Activated CD8-positive, alpha-beta memory T cell treated with anti-CD3 and anti-CD28 coated beads for 24 hours (primary cell): ENCODE results near the gene TF.
"Not testable (repeated sequence)": the region's sequence is repeated elsewhere in the genome, so short reads cannot be mapped to it uniquely, and the experiment has no call there.

Source experiments
- DNase-seq: peaks from one replicate; pipeline ENCODE4 v3.0.0-alpha.2; 2020

The TF gene

DNA sequence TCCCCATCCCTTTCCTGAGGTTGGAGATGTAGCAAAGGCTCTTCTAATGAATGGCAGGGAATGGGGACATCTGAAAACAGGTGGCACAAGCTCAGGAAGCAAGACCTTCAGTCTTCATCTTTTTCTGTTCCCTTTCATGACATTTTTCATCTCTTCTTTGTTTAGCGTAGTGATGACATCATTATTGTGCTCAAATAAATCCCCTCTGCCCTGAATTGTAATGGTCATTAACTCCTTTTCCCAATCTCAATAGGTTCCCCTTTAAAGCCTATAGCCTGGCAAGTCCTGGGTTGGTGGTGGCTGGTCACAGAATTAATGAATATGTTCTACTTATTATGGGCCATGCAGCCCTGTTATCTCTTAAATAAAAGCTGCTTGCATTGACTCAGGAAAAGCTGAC, 21.4 kb downstream of the TF start:
- no peak for DNase-seq

DNA sequence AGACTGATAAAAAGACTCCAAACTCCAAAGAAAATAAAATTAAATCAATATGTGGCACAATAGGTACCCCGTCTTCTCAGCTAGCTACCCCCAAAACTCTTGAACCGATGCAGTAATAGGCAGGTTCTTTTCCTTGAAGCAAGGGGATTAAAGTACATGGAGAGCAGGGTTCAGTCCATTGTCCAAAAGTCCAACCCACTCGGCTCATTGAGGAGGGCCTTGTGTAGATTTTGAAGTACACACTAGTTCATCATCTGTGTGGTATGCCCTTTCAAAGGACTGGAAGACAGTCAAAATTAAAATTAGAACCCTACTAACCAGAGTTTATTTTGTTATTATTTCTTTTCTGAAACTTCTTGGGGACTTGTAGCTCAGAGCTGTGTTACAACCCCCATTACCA, 23.3 kb downstream of the TF start:
- no peak for DNase-seq

DNA sequence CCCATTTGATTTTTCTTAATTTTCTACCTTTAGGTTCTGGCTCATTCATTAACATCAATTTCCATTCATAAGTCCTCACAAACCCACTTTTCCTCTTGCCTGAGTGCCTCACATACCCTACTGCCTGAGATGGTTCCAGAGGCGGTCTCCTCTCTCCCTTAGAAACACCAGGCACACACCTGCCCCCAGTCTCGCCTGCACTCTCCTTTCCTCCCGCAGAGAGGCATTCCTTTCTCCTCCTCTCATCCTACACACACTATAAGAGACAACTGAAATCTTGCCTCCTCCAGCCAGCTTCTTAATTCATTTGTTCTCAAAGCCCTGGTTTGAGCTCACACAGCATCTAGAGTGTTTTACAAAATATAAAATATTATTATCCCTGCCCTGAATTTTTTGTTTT, 27.5 kb downstream of the TF start:
- no peak for DNase-seq

DNA sequence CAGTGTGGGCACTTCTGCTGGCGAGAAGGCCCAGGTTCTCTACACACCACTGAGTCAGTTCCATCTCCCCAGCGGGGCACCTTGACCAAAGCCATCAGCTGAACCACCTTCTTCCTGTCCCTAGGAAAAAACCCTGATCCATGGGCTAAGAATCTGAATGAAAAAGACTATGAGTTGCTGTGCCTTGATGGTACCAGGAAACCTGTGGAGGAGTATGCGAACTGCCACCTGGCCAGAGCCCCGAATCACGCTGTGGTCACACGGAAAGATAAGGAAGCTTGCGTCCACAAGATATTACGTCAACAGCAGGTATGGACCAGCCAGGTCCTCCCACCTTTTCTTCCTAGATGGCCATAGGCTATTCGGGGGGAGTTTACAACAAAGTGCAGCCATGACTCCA, 29.1 kb downstream of the TF start:
- no peak for DNase-seq

DNA sequence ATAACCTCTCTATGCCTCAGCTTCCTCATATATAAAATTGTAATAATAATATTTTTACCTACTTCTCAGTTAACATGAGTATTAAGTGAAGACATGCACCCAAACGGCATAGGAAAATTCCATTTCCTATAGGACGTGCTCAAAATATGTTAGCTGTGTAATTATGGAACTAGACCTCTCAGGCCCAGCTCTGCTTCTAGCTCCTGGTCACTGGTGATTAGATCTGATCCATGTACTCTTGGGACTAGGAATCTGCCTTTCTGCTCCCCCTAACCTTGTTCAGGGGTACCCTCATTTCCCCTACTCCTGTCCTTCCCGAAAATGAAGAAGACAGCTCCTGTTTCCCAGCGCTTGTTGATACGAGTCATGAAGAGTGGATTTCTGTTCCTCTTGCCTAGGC, 29.6 kb downstream of the TF start:
- no peak for DNase-seq

DNA sequence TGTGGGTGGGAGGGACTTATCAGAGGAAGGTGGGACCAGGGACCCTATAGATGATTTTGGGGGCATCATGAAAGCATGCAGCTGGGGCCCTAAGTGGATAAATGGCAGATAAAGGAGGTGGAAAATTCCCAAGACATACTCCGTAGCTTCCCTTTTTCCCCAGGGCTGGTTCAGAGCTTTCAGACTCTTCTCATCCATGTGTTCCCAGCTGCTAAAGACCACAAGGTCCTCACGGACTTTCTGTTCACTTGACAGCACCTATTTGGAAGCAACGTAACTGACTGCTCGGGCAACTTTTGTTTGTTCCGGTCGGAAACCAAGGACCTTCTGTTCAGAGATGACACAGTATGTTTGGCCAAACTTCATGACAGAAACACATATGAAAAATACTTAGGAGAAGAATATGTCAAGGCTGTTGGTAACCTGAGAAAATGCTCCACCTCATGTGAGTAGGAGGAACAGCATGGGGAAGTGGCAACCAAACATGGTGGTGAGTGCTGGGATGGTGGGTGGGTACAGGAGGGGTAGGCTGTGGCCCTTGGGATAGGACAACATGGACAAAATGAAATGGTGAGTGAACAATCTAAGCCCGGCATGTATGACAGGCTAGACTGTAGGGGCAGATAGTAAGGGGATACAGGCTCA, 30.7 kb downstream of the TF start:
- DNase-seq = no peak

DNA sequence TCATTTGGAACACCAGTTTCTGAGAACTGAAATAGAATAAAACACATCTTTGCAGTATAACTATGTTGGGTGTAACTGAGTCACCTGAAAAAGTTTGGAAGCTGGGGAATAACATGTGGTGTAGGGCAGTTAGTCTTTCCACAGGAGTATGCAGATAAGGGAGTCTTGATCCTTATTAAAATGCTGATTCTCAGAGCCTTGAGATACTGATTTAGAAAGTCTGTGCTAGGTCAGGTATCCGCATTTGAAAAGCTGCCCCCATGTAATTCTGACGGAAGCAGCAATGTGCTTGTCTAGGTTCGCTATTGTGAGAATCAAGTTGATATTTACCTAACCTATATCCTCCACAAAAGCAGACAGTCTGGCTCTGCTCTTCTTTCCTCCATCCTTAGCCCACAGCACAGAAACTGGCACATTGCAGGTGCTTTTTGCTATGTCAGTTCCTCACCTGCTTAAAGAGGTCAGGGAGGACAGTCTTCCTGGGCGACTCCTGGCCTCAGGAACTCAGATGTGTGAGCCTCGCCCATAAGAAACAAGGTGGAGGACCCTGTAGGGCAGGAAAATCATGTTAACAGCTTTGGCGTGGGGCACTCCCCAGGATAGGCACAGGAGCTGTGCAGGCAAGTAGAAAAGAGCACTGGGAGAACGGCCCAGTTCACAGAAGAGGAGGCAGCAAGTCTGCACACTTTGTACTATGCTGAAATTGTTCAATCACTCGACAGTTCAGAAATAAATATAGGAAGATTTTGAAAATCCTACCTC, 31.8 kb downstream of the TF start:
- DNase-seq = no peak

DNA sequence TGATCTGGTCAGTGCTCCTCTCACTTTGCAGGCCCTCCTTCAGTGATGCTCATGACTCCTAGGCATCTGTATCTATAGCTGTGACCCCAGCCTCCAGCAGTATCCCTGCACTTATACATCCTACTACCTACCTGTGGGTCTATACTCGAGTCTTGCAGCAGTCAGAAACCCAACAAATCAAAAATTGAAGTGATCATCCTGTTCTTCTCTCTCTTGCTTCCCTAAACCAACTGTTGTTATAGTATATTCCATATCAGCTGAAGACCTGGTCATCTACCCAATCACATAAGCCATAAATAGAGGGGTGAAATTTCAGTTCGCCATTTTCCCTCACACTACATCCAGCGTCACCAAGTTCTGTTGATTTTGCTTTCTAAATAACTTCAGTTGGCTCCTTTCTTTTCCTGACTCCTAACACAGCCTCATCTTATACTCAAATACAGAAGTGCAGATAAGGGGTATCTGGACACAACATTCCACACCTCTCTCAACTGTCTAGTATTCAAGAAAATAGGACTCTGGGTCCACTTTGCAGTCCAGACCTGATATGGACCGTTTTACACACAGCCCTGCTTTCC, 33.5 kb downstream of the TF start:
- no peak for DNase-seq

DNA sequence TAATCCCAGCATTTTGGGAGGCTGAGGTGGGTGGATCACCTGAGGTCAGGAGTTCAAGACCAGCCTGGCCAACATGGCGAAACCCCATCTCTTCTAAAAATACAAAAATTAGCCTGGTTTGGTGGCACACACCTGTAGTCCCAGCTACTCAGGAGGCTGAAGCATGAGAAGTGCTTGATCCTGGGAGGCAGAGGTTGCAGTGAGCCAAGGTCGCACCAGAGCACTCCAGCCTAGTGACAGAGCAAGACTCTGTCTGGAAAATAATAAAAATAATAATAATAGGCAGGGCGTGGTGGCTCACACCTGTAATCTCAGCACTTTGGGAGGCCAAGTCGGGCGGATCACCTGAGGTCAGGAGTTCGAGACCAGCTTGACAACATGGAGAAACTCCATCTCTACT, 34.6 kb downstream of the TF start:
- DNase-seq = not testable (repeated sequence)

DNA sequence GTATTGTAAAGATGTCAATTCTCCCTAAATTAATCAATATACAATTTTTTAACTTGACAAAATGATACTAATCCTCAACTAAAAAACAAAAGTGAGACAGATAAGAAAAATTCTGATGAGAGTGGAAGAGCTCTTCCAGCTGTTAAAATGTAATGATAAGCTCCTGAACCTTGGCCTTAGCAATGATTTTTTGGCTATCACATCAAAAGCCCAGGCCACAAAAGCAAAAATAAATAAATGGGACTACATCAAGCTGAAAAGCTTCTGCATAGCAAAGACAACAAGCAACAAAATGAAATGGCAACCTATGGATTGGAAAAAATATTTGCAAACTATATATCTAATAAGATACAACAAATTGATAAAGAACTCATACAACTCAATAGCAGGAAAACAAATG, 35.4 kb downstream of the TF start:
- DNase-seq = no peak

DNA sequence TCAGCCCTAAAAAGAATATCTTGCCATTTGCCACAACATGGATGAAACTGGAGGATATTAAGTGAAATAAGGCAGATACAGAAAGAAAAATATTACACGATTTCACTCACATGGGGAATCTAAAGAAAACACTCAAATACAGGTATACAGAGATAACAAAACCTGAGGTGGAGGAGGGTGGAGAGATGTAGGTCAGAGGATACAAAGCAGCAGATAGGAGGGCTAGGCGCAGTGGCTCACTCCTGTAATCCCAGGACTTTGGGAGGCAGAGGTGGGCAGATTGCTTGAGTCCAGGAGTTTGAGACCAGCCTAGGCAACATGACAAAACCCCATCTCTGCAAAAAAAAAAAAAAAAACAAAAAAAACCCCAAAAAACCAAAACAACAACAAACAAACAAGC, 36.3 kb downstream of the TF start:
- no peak for DNase-seq

DNA sequence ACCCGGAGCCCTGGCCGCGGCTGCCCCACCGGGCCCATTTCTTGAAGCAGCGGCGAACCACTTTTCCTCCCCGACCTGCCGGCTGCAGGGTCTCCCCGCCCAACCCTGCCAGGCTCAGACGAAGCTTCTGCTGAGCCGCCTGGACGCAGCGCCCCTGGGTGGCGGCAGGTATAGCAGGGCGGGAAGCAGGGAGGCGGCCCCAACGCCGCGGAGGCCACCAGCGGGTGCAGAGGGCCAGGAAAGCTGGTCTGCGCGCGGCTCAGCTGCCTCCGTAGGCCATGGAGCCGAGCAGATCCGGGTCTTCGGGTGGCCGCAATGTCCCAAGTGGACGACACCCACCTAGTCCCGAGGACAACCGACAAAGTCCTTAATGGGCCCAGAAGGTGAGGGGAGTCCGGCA, 37.6 kb downstream of the TF start:
- DNase-seq = no peak

DNA sequence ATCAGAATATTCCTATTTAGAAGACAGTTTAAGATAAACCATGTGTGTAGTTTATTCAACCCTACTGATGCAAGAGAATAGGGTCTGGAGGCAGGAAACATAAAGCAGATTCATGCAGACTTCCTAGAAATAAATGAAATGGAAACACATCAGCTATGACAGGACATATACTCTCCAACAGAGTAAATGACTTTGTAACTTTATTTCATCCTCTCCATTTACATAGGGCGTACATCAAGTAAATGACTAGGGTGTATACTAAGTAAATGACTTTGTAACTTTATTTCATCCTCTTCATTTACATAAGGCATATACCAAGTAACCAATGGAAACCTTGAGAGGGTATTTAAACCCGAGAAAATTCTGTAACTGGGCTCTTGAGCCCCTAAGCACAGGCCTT, 41.8 kb downstream of the TF start:
- no peak for DNase-seq

DNA sequence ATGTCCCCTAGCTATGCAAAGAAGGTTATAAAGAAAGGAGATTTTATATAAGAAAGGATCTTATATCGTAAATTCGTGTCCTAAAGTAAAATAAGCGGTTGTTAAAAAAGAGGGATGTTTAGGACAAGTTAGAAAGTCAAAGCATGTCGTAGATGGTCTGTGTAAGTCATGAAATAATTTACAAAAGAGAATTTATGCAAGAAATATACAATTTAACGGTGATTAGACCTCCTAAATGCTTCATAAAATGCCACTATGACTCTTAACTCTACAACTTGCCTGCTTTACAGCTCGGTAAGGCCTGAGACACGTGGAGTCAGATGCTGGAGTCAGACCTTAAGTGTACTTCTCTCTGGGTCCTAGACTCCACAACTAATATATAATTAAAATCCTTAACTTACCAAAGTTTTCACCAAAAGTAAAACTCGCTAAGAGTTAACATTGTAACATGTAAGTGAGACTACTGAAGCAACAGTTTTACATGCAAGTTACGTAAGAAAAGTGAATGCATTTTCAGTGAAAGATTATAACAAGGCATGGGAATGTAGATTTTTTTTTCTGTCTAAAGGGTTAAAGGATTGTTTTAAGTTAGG, 46.1 kb downstream of the TF start:
- no peak for DNase-seq

DNA sequence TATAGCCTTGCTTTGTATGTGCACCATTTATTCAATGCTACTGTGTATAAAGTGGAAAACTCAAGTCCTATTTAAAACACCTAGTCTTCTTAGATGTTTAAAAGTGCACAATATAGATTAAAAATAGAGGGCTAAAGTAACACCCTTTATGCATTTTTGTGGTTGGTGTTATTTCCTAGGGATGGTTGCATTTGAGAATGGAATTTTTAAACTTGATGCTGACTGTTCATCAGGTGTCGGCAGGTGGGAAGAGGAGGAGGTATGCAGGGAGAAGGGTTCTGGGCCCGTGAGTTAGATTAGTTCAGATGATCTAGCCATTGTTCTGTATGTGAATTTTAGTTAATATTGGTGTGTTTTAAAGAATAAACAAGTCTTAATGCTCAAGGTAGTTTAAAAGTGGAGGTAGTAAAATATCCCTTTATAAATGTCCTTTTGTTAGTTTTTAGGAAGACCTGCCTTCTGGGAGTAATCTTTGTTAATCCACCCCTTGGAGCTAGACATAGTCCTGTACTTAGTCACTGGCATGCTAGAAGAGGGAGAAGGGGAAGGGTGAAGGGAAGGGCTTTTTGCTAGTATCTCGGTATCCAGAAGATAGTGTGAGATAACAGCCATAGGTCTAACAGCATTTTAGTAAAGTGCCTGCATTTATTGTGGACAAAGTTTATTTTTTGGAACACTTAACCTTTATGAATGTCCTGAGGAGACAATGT, 51.4 kb downstream of the TF start:
- no peak for DNase-seq

DNA sequence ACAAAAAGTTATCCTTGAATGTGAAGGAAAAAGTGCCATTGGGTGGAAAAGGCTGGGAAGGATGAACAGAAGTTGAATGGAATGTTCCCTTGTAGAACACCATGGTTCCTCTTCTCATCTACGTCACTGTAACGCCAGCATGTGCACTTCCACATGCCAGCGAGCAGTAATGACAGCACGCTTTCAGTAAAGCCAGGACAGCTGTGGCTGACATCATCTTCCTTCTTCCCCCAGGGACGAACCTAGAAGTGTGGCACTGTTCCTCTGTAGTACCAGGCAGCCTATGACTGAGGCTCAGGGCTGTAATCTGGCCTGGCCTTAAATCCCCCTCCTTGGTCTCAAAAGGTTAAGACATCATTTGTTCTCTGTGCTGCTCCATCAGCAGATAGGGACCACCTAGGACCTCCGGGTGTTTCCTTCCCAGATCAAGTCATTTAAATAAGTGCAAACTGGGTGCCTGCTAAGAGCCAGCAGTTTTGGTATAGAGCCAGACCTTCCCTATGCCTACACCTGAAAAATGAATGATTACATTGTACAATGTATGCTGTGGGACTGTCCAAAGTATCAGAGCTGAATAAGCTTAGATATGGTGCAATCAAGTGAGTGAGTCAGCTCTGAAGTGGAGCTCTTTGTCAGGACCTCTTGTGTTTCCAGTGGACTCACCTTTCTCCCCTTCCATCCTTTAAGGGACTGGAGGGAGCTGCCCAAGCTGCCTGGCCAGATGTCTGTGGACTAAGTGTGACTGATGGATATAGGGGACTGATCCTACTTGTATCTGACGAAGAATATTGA, 53.8 kb downstream of the TF start:
- DNase-seq = no peak

DNA sequence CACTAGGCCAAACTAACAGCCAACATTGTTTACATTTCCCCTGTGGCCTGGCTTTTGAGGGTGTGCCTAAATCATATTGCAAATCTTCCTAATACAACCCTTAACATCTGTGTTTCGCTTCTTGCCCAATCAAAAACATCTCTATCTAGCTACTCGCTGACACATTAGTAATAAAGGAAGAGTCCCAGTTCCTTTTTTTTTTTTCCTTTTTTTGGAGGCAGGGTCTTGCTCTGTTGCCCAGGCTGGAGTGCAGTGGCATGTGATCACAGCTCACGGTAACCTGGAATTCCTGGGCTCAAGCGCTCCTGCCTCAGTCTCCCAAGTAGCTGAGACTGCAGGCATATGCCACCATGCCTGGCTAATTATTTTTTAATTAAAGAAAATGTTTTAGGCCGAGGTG, 57.3 kb downstream of the TF start:
- no peak for DNase-seq

DNA sequence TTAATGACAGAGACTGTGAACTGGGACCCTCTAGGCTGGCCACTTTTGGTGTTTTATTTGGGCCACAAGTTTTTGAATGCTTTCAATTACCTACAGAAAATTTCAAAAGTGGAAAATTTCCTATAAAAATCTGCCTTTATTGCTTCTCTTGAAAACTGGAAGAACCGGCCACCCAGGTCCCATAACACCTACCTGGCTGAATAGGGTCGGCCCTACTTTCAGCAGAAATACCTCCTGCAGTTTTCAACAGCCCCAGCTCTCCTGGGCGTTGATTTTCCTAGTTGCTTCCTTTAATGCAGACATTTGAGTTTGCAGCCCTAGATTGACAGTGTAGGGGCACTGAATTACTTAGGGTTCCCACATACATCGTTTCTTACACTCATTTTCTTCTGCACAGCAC, 58.7 kb downstream of the TF start:
- no peak for DNase-seq

DNA sequence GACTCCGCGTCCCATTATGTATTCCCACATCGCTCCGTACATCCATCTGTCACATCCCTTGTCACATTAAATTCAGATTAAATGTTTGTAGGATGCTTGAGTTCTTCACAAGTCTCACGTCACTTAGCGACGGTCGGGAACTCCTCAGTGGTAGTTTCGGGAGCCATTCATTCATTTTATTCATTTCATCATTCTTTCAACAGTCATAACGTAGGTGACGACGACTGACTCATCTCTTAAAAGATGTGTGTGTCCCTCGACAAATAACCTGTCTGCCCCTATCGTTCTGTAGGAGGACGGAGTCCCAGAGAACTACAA, 59.1 kb downstream of the TF start:
- no peak for DNase-seq

DNA sequence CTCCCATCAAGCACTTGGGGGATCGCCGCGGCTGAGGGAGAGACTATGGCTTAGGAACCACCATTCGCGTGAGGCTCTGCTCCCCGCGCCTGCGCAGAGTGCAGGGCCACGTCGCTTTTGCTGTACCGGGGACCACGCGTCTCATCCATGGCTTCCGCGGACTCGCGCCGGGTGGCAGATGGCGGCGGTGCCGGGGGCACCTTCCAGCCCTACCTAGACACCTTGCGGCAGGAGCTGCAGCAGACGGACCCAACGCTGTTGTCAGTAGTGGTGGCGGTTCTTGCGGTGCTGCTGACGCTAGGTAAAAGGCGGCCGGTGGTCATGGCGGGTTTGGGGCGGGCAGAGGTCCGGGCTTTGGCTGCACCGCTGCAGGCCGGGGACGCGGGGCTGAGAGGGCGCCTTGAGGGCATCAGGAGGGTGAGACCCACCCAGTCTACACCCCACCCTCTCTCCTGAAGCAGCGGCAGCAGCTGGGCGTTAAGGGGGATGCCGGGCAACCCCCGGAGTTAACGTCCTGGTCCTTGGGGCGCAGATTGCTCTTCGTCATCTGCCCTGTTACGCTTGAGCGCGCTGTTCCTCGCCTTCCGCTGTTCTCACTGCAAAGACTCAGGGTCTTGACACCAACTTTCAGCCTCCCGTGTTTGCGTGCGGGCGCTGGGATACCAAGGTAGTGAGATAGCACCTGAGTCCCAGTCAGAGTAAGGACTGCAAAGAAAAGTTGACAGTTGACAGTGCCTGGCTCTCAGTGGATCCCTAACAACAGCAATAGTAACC, 59.7 kb downstream of the TF start, which contains the start of gene SRPRB:
TSS of gene SRPRB (plus strand) at position 114 of the 774 bp plus-strand sequence. CDS start at position 148, 34 bp downstream.
- DNase-seq = peak; percentile 97

DNA sequence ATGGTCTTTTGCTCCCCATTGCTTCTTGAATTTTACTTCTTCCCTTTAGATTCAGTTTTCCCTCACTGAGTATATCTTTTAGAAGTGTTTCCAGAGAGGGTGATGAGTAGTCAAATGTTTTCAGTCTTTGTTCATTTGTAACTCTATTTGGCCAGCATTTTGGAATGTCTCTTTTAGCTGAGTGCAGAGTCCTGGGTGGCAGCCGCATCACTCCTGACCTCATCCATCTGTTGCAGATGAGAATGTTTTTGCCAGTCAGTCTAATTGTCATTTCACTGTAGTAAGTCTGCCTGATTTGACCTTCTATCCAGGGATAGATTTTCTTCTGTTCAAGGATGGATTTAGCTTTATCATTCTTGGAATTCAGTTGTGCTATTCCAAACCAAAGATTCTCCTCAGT, 66.7 kb downstream of the TF start:
- DNase-seq = no peak

DNA sequence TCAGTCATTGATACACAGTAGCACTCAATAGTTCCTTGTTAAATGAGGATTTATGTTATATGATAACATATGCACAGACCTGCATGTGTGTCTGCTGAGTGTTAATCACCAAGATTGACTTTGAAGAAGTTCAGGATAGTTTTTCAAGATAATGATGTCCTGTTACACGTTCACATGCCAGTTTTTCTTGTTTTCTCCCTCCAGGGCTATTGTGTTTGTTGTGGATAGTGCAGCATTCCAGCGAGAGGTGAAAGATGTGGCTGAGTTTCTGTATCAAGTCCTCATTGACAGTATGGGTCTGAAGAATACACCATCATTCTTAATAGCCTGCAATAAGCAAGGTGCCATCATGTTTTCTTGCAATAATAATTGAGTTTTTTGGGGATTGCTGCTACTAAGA, 69.2 kb downstream of the TF start:
- DNase-seq = no peak
